ENCODE results near the gene MED23.

DNA sequence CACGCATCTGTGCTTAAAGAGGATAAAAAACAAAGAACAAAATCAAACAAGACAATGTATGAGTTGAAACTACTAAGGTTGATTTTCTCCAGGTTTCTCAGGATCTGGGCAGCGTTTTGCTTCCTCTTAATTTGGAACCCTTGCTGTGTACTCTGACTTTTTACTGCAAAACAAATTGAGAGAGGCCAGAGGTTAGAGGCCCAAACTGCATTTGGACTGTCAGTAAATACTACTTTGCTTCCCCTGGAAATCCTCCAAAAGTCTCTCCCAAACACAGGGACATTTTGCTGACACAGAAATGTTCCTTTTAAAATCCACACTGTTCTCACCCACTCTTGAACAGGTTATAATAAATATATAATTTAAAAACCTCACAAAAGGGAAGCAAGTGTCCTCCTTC lies 53.9 kb downstream of the MED23 start:
- TF ChIP-seq CTCF (conservative IDR thresholded peaks at IDR 0.05; ENCODE audit: low read length) (no peak), EZH2phosphoT487 (IDR thresholded peaks at IDR 0.05; ENCODE audit: borderline replicate concordance, low read depth, low read length) (no peak)
